Peyer's patch (tissue), 4 donors: Measurements from ENCODE around the gene BRINP1. TPM values are rescaled to one million over a fixed set of nuclear protein-coding genes. Genes with fewer than 3 reads are reported as not detected.

Experiments
- DNase-seq, 3 donors: peaks; one replicate each; pipeline ENCODE4 v3.0.0-alpha.2; 2017 to 2019
- H3K27ac ChIP-seq, 4 donors: fragments of 200-600 bp; sonication (generic); one replicate each; pipeline ENCODE4 v1.5.1; 2016 to 2019
- H3K27me3 ChIP-seq, 2 donors: fragments of 200-600 bp; sonication (generic); one replicate each; pipeline ENCODE4 v1.5.1; 2019
- H3K36me3 ChIP-seq, 3 donors: fragments of 200-600 bp; sonication (generic); one replicate each; pipeline ENCODE4 v1.5.1; 2016 to 2019
- H3K4me1 ChIP-seq, 4 donors: fragments of 200-600 bp; sonication (generic); one replicate each; pipeline ENCODE4 v1.5.1; 2016 to 2019
- H3K4me3 ChIP-seq, 4 donors: fragments of 200-600 bp; sonication (generic); 1 replicate in 3 of 4; 2 replicates in 1 of 4; pipeline ENCODE4 v1.5.1; 2016 to 2019; ENCODE audit warnings: mild to moderate bottlenecking in 1 of 4
- H3K9me3 ChIP-seq, 4 donors: fragments of 200-600 bp; sonication (generic); one replicate each; pipeline ENCODE4 v1.5.1; 2016 to 2019; ENCODE audit warnings: mild to moderate bottlenecking in 1 of 4
- CTCF ChIP-seq, 6 experiments: fragments of 450-650 bp in 4 of 6; fragments of 200-600 bp in 2 of 6; sonication (generic) in 1 of 6; IDR thresholded peaks; one replicate each; pipeline ENCODE4 v1.5.1; 2017 to 2019; ENCODE audit warnings: antibody characterized with exemption in 6 of 6, mild to moderate bottlenecking in 3 of 6, moderate library complexity in 1 of 6
- POLR2A ChIP-seq, 2 donors: fragments of 450-650 bp; IDR thresholded peaks; one replicate each; pipeline ENCODE4 v1.5.1; 2017; ENCODE audit warnings: antibody characterized with exemption in 2 of 2, mild to moderate bottlenecking in 2 of 2, moderate library complexity in 2 of 2
- total RNA-seq, 4 donors: library from RNA; depleted of rRNA; stranded (reverse); fragments of >200 nt; gene quantifications; one replicate each; pipeline ENCODE4 v1.1.0, GENCODE V29; 2016

The BRINP1 gene
- total RNA-seq, 4 donors from 2014 or later = 0.47 TPM; not detected in 3

GRCh38 chr9:119164716-119165115 lies 204.5 kb downstream of the BRINP1 start:
- Histone ChIP-seq H3K4me3 (no peak overlapping the region), H3K36me3 (no peaks in the 10 kb centered on the region), H3K4me1 (no peaks in the 10 kb centered on the region), H3K27ac (no peak overlapping the region), H3K9me3 (no peaks in the 10 kb centered on the region), H3K27me3 (no peaks in the 10 kb centered on the region)
- no peak for DNase-seq
- no peak for TF ChIP-seq POLR2A (IDR thresholded peaks at IDR 0.05)
- TF ChIP-seq CTCF (IDR thresholded peaks at IDR 0.05) = no peak

GRCh38 chr9:119160551-119160950 lies 208.7 kb downstream of the BRINP1 start:
- no peak for DNase-seq
- H3K27ac ChIP-seq = no peak overlapping the region
- no peaks in the 10 kb centered on the region for H3K27me3 ChIP-seq
- no peaks in the 10 kb centered on the region for H3K36me3 ChIP-seq
- no peak overlapping the region for H3K4me3 ChIP-seq
- TF ChIP-seq CTCF (IDR thresholded peaks at IDR 0.05) = no peak
- TF ChIP-seq POLR2A (IDR thresholded peaks at IDR 0.05) = no peak
- H3K9me3 ChIP-seq = no peaks in the 10 kb centered on the region
- H3K4me1 ChIP-seq = no peaks in the 10 kb centered on the region

GRCh38 chr9:119159386-119159785 lies 209.8 kb downstream of the BRINP1 start:
- Histone ChIP-seq H3K4me3 (no peak overlapping the region), H3K27me3 (no peaks in the 10 kb centered on the region), H3K36me3 (no peaks in the 10 kb centered on the region), H3K4me1 (no peaks in the 10 kb centered on the region), H3K27ac (no peak overlapping the region), H3K9me3 (no peaks in the 10 kb centered on the region)
- TF ChIP-seq POLR2A (IDR thresholded peaks at IDR 0.05) (no peak), CTCF (IDR thresholded peaks at IDR 0.05) (no peak)
- DNase-seq = no peak

GRCh38 chr9:119157196-119157595 lies 212.0 kb downstream of the BRINP1 start:
- TF ChIP-seq POLR2A (IDR thresholded peaks at IDR 0.05) = no peak
- no peak for TF ChIP-seq CTCF (IDR thresholded peaks at IDR 0.05)
- no peak overlapping the region for H3K27ac ChIP-seq
- DNase-seq = no peak
- no peaks in the 10 kb centered on the region for H3K4me1 ChIP-seq
- no peaks in the 10 kb centered on the region for H3K9me3 ChIP-seq
- no peak overlapping the region for H3K4me3 ChIP-seq
- no peaks in the 10 kb centered on the region for H3K36me3 ChIP-seq
- no peaks in the 10 kb centered on the region for H3K27me3 ChIP-seq

- no peaks in the 10 kb centered on the region for H3K36me3 ChIP-seq
- no peaks in the 10 kb centered on the region for H3K9me3 ChIP-seq
- H3K27ac ChIP-seq = no peak overlapping the region
- TF ChIP-seq POLR2A (IDR thresholded peaks at IDR 0.05) = no peak
- no peak for TF ChIP-seq CTCF (IDR thresholded peaks at IDR 0.05)
- no peak overlapping the region for H3K4me3 ChIP-seq
- DNase-seq = no peak
- H3K4me1 ChIP-seq = no peaks in the 10 kb centered on the region
- H3K27me3 ChIP-seq = no peaks in the 10 kb centered on the region
Observed at GRCh38 chr9:119156354-119156753, 212.9 kb downstream of the BRINP1 start.

- Histone ChIP-seq H3K4me3 (no peak overlapping the region), H3K4me1 (no peaks in the 10 kb centered on the region), H3K36me3 (no peaks in the 10 kb centered on the region), H3K27ac (no peak overlapping the region), H3K27me3 (no peaks in the 10 kb centered on the region), H3K9me3 (no peaks in the 10 kb centered on the region)
- TF ChIP-seq CTCF (IDR thresholded peaks at IDR 0.05) (no peak), POLR2A (IDR thresholded peaks at IDR 0.05) (no peak)
- no peak for DNase-seq
Observed at GRCh38 chr9:119154527-119154926, 214.7 kb downstream of the BRINP1 start.
